ENCODE measurements around the gene TMEM98.
"Not testable (repeated sequence)": the region's sequence is repeated elsewhere in the genome, so short reads cannot be mapped to it uniquely, and the experiment has no call there.

TMEM98 gene, protein sequence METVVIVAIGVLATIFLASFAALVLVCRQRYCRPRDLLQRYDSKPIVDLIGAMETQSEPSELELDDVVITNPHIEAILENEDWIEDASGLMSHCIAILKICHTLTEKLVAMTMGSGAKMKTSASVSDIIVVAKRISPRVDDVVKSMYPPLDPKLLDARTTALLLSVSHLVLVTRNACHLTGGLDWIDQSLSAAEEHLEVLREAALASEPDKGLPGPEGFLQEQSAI

DNA sequence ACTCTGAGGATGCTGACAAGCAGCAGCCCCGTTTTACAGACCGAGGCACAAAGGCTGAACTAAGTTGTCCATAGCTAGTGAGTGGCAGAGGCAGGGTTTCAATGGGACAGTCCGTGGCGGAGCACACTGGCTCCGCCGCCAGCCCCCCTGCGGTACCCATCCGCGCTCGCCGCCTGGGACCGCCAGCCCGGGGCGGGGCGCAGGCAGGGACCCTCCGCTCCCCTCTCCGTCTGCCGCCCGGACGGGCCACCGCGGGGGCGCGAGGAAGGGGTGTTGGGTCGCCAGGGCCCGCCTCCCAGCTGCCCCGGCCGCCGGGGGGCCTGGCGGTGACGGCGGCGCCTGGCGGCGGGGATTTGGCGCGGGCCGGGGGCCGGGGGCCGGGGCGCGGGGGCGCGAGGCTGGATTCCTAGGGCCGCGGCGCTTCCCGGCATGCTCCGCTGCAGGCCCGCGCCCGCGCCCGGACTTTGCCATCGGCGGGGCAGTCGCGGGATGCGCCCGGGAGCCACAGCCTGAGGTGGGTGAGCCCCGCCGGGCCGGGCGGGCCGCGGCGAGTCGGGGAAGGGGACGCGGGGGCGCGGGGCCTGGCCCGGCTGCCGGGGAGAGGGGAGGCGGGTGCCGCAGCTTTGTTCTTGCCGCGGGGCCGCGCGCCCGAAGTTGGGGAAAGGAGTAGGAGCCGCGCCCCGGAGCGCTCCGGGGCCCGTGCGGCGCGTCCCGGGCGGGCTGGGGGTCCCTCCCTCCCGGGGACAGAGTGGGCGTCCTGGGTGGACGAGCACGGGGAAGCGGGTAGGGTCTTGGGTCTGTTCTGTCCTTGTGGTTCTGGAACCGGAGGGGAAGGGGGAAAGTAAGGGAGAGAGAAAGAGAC is at the start of gene TMEM98:
TSS of gene TMEM98 (plus strand) at position 430 of the 862 bp plus-strand sequence. CDS start 3,376 bp downstream, outside the sequence.
- DNase-seq = no peak

DNA sequence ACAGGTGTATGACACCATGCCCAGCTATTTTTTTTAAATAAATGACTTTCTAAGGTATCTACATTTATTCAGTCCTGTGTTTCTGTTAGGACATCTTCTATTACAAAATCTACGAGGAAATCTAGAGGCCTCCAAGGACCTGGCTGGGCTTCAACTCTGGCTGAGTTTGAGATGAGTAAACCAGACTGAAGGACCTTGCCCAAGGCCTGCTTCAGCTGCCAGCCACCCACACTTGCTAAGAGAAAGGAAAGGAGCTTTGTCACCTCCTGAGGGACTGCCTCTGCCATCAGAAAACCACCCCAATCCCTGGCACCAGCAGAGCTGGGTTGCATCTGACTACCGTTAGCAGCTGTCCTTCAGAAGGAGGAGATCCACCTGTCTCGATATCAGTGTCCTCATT is 49.7 kb upstream of the TMEM98 start:
- DNase-seq = peak; percentile 59 to 79

DNA sequence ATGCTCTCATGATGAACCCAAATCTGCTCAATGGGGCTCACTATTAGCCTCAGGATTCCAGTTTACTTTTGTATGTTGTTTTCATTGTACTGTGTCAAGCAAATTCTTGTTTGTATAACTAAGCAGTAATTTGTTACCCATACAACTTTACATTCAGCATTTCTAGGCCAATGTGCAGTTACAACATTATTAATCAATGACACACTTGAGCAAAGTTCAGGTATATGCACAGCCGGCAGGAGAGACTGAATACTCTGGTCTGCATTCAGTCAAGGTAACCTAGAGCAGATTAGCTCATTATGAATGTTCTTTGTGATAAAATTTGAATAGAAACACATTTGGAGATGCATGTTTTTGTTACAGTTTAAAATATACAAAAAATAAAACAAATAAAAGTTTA is 48.8 kb upstream of the TMEM98 start:
- DNase-seq = no peak

DNA sequence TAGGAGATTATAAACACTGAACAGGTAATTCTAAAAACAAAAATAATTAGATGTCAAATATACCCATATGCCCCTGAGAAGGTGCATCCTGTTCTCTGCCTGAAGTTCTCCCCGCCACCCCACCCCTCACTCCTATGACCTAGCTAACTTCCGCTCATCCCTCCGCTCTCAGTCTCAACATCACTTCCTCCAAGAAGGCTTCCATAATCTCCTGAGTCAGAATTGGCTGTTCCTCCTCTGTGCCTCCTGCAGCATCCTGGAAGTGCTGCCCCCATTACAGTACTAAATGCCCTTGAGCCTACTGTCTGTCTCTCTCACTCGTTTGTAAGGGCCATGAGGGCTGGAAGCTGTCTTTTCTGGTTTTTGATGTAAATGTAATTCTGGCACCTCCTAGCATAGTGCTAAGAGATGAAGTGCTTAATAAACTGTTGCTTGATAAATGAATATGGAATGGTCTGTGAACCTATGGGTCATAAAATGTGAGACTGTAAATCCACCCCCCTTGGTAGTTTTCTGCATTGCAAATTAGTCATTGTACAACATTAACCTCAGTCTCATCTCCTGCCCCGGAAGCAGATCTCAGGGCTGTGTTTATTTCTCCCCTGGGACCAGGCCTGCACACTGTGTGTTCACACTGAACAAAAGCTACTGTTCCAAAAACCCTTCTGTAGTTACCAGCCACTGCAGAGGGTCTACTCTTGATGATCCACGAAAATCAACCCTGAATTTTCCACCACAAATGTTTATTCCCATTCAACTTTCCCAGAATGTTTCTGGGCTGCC is 47.1 kb upstream of the TMEM98 start:
- DNase-seq = peak in 1 of 2 donors; percentile 22

DNA sequence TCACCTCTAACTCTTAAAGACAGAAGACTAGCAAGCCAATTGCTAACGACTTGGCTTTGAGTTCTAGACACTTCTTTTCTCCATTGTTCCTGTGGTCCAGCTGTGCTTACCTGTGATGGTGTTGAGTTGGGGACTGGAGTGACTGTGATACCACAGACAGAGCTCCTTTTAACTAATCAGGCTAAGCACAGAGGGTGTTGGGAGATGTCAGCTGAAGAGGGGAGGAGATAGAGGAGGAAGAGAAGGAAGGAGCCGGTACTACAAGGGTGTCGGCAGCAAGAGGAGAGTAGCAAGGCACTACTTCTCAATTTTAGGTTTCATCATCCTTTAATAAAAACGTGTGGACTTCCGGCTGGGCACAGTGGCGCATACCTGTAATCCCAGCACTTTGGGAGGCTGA is 45.9 kb upstream of the TMEM98 start:
- no peak for DNase-seq

DNA sequence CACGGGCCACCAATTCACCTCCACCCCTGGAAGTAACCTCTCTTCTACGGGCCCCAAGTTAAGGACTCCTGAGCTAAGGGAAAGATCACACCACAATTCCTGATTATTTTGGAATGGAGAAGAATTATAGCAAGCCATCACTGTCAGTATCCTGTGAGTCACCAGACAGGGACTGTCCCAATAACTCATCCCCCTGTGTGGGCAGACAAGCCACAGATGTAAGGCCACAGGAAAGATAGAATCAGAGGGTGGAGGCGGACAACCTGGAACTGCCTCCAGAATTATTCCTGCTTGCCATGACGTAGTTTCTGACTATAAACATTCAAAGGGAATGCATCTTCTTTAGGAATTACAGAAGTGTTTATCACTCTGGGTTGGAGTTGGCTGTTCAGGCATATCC is 45.2 kb upstream of the TMEM98 start:
- peak; percentile 71 to 89 for DNase-seq

DNA sequence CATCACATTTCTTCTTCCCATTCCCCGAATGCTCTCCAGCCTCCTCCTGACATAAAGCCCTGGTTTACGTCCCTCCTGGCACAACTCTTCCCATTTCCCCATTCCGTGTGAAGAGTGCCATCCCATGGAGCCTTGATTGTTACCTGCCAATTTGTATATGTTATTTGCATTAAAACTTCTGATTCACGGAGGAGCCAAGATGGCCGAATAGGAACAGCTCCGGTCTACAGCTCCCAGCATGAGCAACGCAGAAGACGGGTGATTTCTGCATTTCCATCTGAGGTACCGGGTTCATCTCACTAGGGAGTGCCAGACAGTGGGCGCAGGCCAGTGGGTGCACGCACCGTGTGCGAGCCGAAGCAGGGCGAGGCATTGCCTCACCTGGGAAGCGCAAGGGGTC is 41.0 kb upstream of the TMEM98 start:
- not testable (repeated sequence) for DNase-seq

DNA sequence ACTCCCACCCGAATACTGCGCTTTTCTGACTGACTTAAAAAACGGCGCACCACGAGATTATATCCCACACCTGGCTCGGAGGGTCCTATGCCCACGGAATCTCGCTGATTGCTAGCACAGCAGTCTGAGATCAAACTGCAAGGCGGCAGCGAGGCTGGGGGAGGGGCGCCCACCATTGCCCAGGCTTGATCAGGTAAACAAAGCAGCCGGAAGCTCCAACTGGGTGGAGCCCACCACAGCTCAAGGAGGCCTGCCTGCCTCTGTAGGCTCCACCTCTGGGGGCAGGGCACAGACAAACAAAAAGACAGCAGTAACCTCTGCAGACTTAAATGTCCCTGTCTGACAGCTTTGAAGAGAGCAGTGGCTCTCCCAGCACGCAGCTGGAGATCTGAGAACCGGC is 40.5 kb upstream of the TMEM98 start:
- not testable (repeated sequence) for DNase-seq

DNA sequence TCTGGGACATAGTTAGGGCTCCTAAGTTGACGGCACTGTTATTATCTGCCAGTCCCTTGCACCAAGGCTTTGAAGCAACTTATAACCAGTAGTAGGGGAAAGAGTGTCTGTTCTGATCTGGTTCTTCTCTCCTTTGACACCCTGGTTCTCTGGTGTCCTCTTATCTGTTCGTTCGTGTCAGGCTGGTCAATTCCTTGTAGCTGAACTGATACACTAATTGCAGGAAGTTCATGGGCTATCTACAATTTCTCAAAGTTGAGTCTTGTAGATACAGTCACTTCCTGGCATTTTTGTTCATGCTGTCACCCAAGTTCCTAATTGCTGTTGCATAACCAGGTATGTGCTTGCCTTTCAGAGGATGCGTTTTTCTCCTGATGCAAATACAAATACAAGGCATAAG is 33.7 kb upstream of the TMEM98 start:
- no peak for DNase-seq

DNA sequence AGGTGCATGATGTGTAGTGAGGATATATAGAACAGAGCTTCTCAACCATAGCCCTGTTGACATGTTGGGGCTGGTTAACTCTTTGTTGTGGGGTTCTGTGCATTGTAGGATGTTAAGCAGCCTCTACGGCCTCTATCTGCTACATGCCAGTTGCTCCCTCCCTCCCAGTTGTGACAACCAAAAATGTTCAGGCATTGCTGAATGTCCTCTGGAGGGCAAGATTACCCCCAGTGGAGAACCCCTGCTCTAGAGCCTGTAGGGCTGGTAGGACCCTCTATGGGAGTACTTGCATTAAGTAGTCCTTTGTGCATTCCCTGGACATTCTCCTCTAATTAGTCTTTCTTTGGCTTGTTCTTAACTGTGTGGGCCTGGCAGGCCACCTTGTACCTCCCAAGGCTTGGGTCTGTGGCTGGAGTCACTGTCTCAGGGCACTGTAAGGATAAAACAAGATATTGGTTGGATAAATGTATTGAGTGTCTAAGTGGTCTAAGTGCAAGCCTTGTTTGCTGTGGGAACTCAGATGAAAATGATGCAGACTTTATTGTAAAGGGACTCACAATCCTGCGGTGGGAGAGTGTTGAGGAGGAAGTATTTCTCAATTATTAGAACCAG is 31.2 kb upstream of the TMEM98 start:
- DNase-seq = no peak

DNA sequence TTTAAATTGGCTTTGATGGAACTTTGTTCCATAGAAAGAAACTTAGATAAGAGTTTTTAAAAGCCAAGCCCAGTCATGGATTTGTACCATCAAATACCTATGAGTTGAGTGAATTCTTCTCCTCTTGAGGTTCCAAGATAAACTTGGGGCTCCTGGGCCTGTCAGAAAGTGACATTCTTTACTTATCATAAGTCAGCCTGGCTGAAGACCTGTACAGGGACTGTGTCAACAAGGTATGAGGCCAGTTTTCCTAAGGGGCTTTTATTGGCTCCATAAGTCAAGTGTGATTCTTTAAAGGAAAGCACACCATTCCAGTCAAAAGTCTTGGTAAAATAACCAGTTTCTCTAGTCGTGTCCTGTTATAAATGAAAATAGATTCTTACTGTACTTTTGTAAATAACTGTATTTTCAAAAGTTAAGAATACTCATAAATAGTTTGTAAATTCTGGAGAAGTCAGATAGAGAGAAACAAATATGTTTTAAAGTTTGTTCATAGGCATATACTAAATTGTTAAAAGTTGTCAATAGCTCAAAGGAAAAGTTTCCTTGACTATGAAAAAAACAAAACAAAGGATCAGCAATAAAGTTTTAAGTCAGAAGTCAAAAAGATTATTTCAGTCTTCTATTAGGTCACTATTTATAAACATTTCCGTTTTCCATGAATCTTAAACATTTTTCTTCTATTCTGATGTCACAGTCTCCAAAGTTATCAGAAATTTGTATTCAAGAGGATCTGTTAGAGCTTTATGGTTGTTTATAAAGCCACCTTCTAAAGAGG is 28.5 kb upstream of the TMEM98 start:
- DNase-seq = no peak

DNA sequence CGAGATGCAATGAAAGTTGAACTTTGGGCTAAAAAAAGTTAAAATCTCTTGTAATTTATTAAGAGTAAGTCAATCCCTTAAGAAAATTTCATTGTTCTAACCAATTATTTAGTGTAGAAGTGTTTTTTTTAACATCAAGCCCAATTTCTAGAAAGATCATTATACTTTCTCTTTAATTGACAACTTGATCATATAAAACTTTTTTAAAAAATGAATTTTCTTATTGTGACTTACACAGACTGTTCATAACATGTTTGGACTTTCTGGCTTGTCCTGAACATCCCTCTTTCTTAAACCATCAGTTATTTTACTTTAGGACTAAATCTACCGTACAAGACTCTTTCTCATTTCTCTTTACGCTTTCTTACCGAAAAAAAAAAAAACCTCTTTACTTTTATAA is 26.2 kb upstream of the TMEM98 start:
- no peak for DNase-seq

DNA sequence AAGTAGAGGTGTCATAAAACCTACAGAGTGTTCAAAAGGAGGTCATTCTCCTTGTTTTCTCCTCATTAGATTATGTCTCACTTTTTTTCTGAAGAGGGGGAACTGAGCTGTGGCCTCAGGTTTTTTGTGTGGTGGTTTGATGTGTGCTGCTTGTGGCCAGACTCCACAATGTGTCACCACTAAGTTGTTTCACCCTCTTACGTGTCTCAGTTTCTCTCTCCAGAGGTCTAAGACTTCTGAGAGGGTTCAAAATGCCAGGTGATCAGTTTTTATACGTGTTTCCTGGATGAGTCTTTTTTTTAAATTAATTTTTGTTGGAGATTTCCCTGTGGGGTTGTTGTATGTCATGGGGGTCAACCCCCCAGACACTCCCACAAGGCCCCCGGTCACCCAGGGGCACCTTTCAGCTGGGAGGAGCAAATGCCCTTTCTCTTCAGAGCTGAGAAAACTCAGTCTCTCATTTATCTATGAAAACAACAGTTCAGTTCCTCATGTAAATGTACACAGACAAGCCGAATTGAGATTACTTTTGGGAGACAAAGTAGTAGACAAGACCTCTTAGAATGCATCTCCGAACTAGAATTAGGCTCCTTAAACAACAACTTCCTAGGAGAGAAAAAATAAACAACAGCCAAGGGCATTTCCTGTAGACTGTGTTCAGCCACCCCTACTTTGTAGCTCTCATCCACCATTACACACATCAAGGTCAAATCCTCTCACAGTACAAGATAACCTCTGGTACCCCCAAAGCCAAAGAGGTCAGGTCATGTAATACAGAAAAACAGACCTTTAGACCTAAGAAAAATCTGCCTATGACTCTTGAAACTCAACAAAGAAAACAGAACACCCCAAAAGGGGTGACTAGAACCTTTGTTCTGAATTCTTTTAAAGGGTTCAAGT is 23.9 kb upstream of the TMEM98 start:
- no peak for DNase-seq

DNA sequence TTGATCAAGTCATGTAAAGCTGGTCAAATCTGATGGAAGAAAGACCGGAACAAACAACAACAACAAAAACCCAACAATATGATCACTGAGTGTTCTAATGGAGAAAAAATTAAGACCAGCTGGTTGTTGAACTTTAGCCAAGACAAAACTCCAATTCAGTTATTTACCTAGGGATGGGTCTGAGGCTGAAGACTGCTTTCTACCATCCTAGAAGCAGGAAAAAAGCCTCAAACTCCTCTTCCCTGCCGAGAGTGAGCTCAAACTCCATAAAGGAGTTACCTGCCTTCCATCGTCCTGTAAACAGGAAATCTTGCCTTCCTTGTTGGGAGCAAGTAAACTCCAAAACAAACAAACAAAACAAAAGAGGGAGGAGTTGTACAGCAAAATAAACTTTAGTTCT is 23.1 kb upstream of the TMEM98 start:
- no peak for DNase-seq

DNA sequence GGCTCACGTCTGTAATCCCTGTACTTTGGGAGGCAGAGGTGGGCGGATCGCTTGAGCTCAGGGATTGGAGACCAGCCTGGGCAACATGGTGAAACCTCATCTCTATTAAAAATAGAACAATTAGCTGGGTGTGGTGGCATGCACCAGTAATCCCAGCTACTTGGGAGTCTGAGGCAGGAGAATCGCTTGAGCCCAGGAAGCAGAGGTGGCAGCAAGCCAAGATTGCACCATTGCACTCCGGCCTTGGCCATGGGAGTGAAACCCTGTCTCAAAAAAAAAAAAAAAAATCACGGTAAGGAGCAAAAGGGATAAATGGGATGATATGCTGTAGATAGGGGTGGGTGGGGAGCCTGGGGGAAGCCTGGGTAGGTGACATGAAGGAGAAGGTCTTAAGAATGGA is 20.4 kb upstream of the TMEM98 start:
- no peak for DNase-seq

DNA sequence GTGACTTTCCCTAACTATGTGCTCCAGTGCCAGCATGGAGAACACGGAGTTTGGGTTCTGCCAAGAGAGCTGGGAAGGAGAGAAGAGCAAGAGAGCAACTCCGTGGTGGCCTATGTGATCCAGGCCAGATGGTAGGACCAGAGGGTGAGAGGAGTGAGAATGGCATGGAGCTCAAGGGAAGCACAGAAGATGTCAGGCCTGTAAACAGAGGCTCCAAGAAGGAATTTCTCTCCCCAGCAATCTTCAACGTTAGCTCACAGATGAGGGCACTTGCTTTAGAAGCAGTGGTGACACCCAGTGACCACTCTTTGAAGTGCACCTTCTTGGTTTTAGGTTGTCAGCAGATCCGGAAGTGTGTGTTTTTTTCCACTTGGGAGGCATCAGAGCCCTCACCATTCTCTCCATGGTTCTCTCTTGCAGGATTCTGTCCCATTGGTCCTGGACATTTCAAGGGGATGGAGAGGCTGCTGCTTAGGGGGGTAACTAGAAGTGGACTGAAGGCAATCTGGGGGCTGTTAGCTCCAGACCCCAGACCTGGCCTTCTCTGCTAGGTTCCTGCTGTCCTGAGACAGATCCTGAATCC is 18.1 kb upstream of the TMEM98 start:
- peak; percentile 59 to 68 for DNase-seq

DNA sequence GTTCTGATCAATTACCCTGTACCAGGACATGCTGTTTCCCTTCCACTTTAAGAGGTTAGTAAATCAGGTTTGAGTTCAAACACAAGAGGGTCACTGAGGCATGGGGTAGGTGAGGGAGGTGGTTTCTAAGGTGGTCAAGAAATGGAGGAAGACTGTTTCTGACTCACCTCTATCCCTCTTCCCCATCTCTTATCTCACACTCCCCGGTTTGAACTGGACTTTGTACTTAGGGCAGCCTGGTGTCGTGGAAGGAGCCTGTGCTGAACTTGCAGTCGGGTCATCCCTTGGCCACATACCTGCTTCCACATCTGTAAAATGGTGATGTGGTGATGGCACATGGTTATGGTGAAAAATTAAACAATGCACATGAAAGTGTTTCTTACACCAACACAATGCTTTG is 17.2 kb upstream of the TMEM98 start:
- no peak for DNase-seq

DNA sequence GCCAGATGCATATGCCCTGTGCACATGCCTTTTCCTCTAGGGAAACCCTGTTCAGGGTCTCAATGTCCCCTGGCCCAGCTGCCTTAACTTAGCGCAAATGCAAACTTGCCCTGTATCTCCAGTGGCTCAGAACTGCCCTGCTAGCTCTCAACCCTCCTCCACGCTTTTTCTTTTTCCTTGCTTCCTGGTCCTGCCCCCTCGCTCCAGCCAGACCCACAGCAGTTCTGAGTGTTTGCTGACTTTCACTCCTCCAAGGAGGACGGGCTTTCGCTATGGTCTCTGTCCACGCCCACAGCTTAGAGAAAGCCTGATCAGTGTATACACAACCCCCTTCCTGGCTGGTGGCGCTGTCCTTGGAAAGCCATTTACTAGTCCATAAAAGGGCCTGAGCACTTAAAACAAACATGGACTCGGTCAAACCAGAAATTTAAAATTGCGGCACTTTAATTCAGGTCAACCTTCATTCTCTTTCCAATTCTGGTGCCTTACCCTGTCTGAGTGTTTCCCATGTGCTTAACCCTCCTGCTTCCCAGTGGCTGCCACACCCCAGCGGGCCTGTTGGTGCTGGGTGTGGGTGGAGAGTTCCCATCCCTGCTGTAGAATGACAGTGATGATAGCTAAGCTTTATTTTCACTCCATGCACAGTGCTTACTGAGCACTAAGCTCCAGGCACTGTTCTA is 15.6 kb upstream of the TMEM98 start:
- no peak for DNase-seq

DNA sequence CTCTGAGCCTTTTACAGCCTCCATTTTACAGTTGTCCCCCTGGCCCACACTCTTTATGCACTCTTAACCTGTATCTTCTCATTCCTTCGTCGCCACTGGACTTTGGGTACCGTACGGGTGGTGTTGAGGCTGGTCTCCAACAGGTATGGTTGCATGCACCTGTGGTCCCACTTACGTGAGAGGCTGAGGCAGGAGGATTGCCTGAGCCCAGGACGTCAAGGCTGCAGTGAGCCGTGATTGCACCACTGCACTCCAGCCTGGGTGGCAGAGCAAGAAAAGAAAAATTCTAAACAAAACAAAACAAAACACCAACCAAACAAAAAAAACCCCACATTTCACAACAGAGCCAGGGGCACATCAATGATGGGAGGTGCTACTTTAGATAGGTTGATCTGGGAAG is 14.4 kb upstream of the TMEM98 start:
- no peak for DNase-seq

DNA sequence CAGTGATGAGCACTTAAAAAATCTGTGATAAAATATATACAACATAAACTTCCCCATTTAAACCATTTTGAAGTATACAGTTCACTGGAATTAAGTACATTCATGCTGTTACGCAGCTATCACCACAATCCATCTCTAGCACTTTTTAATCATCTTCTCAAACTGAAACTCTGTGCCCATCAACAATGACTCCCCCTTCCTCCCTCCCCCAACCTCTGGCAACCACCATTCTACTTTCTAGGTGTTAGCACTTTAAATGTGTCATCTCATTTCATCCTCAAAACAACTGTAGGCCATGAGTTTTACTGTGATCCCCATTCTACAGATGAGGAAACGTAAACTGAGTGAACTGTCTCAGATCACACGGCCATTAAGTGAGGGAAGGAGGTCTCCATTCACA is 13.8 kb upstream of the TMEM98 start:
- DNase-seq = no peak

Measured in inflammatory macrophage treated with lipopolysaccharide for 1 hour (primary cell).